Measurements from ENCODE around the gene AURKAIP1.

- TF ChIP-seq CTCF (conservative IDR thresholded peaks at IDR 0.05) (no peak), EZH2 (IDR thresholded peaks at IDR 0.05; ENCODE audit: low read depth) (no peak)
Measured at GRCh38 chr1:1343811-1344421, 31.1 kb downstream of the AURKAIP1 start.

Data from PC-9 (cell line).